NCI-H2196 (cell line): ENCODE results near the gene SMNDC1.
"Not testable (repeated sequence)": the region's sequence is repeated elsewhere in the genome, so short reads cannot be mapped to it uniquely, and the experiment has no call there.

ENCODE experiments used
- DNase-seq: peaks from one replicate; lab custom pipeline; 2025; ENCODE audit not compliant: unreplicated experiment; lab: John Stamatoyannopoulos, UW

SMNDC1 gene

DNA sequence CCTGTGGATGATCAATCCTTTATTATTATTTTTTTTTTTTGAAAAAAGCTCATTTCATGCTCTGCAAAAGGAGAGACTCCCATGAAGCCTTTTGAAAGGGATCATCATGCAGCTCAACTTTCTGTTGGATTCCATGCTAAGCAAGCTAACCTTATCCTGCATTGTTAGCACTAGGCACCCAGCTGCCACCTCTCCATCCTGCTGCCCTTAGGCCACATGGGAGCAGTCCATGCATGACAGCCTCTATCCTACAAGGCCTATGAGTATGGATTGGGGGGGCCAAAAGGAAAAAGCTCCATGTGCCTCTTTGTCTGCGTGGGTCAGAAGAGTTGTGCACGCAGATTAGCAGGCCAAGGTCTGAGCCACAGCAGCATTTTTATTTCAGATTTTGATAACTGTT, 19.2 kb downstream of the SMNDC1 start:
- no peak for DNase-seq

- DNase-seq, result no peak
Measured at GRCh38 chr10:110284262-110284661, 20.5 kb downstream of the SMNDC1 start.

- peak; percentile 35 for DNase-seq
Measured at GRCh38 chr10:110279407-110279986, 25.2 kb downstream of the SMNDC1 start.

DNA sequence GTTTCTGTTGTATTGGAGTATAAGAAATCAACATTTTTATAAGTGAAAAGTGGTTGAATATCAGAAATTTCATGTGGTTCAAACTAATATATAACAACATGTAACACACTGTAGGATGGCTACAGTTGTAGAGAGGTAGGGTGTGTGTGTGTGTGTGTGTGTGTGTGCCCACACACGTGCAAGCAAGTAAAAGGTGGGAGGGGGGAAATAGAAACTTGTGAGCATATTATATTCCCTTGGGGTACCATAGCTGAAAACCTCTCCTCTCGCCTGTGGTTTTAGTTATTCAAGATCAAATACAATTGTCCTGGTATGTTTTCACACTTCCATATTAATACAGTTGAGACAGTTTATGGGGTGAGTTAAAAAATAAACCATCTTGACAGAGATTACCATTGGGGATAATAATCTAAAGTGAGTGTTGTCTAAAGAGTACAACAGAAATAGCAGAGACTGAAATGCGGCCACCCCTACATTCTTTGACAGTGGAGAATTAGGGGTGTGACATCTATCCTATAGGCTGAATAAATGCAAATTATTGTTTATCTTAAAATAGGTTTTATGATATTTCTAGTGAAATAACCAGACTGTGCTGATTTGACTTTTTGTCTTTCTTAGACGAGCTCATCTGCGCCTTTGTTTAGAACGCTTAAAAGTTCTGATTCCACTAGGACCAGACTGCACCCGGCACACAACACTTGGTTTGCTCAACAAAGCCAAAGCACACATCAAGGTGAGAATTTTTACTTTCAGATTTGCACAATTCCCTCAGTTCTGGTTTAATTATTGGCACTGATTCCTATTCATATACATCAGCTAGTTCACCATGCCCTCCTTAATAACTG, 25.9 kb downstream of the SMNDC1 start:
- no peak for DNase-seq

GRCh38 chr10:110277591-110277990, 27.1 kb downstream of the SMNDC1 start:
- DNase-seq, result no peak

GRCh38 chr10:110276603-110277002, 28.1 kb downstream of the SMNDC1 start:
- no peak for DNase-seq

DNA sequence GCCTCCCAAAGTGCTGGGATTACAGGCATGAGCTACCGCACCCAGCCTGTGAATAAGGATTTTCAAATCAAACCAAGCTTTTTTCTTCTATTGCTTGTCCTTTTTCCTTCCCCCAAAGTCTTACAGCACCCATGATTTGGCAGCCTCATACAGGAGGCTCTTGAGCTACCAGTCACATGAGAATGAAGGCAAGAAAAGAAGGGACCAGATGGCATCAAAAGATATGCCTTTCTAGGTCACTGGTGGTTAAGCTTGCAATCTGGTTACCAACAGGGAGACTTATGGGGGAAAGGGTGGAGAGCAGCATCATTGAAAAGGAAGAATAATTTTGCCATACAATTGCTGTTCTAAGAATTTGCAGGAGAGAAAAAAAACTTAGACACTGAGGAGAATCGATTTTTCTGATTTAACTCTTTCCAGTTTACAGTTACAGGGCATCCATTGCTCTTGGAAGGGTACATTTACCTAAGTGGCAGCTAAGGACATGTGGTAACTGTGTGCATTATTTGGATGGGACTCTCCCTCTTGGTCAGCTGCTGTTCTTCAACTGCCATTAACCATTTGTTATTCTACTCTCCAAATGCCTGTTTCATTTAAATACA, 29.5 kb downstream of the SMNDC1 start:
- no peak for DNase-seq

DNA sequence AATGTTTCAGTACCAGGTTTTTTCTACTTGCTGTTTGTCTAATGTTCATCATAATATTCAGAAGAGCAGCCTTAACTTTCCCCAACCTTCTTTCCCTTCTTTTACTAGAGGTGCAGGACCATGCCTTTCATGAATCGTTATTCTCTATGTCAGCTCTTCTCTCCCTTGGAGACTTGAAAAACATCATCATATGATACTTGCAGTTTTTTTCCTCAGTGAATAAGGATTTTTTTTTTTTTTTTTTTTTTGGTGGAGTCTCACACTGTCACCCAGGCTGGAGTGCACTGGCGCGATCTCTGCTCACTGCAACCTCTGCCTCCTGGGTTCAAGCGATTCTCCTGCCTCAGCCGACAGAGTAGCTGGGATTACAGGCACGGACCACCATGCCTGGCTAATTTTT, 30.1 kb downstream of the SMNDC1 start:
- DNase-seq, result no peak

GRCh38 chr10:110274072-110274627, 30.6 kb downstream of the SMNDC1 start:
- no peak for DNase-seq

- no peak for DNase-seq
Measured at GRCh38 chr10:110273474-110273873, 31.2 kb downstream of the SMNDC1 start.

GRCh38 chr10:110272995-110273394, 31.7 kb downstream of the SMNDC1 start:
- not testable (repeated sequence) for DNase-seq

DNA sequence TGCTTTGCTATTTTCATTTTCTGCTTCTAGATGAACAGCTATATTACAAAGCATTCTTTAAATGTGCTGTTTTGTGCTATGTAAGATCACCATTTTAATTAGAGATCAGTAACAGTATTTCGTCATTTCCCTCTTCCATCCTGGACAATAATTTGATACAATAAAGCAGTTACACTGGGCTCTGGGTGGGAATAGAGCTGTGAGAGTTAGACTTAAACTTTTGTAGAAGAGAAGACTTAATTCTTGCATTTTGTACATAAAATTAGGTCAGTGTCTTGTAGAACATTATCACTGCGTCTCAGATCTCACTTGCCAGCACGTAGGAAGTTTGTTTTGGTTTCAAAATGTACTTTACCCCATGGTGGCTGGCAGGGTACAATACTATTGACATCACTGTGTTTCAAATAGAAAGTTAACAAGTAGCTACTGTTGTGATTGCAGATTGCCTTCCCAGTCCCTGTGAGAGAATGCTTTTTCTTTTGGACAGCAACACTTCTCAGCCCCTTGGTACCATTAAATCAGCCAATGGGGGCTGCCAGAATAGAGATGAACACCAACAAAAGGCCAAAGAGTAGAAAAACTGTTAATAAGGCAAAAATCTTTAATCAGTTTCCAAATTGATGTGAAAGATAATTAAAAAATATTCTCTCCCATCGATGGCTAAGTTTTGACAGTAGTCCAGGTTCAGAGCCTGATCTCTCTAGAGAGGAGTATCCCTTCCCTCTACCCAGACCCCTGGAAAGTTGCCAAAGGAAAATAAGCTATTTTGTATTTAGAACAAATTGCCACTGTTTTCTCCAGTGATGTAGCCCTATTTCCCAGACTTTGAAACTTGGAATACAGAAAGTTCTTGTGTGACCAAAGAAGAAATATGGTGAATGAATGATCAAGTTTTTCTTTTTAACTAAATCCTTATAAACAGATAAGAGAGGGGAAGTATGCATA, 35.1 kb downstream of the SMNDC1 start:
- no peak for DNase-seq

DNA sequence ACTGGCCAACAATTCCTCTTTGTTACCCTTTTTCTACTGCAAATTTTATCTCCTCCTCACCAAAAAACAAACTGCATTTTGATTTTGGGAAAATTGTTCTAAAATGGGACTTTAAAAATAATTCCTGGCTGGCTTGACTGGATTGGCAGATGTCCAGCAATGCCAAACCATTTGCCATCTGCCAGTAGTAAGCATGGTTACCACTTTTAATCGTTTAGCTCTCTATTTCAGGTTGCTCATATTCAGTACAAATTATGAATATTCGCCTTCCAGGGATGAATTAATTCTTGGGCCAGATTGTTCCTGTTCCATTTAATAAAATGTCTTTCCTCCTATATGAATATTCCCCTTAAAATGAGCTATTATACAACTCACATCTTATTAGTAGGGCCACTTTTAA, 35.7 kb downstream of the SMNDC1 start:
- DNase-seq, result no peak

- no peak for DNase-seq
Measured at GRCh38 chr10:110268442-110268841, 36.3 kb downstream of the SMNDC1 start.

- DNase-seq, result no peak
Measured at GRCh38 chr10:110267276-110267675, 37.4 kb downstream of the SMNDC1 start.

DNA sequence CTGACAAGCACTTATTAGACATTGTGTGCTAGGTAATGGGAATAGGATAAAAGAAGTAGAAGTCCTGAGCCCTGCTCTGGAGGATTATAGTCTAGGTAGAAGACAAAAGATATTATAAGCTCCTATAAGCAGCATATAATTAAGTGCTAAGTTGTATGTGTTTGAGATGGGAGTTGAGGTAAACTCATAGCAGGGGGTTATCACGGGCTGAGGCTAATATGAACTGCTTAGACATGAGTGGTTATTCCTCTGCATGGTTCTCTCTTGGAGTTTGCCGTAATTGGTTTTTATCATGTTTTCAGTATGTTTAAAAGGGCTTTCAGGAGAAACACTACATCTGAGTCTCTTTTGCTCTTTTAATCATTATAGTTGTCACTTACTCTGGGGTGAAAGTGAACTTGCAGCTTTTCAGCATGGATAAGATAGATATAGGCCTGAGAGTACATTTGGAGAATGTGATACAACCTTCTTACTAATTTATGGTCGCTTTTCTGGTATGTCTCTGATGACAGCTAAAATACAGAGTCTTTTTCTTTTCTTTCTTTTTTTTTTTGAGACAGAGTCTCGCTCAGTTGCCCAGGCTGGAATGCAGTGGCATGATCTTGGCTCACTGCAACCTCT, 39.0 kb downstream of the SMNDC1 start:
- DNase-seq, result no peak

DNA sequence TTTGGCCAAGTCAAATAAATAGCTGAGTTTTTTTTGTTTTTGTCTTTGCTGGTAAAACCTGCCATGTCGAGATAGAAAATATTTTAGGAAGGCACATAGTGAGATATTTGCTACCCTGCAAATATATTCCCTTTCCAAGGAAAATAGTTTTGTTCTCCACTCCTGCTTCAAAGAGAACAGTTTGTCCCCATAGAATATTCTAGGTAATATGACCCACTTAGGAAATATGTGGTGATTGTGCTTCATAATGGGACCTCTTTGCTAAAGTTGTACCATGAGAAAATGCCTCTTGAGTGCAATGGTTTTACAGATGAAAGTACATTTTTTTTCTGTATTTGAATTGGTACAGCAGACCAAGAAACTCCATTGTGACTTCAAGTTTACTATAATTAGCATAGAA, 41.6 kb downstream of the SMNDC1 start:
- no peak for DNase-seq

- DNase-seq, result no peak
Measured at GRCh38 chr10:110260746-110261477, 43.8 kb downstream of the SMNDC1 start.

- no peak for DNase-seq
Measured at GRCh38 chr10:110259317-110259716, 45.4 kb downstream of the SMNDC1 start.

DNA sequence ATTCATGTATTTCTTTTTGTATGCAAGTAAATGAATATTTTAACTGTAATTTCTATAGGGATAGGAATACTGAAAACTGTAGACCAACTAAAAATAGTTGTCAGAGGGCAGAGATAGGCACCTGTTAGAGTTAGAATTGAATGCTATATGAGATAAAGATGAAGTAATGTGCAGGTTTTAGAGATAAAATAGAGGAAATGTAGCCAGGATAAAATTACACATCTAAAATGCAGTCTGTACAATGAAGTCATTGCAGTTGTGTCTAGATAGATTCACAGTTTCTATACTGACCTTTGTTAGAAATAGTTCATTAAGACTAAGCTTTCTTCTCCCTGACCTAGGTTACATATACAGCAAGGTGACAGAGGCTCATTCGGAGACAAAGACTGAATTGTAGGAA, 46.2 kb downstream of the SMNDC1 start:
- DNase-seq, result no peak
